ENCODE measurements around the gene CNNM2.

The CNNM2 gene

DNA sequence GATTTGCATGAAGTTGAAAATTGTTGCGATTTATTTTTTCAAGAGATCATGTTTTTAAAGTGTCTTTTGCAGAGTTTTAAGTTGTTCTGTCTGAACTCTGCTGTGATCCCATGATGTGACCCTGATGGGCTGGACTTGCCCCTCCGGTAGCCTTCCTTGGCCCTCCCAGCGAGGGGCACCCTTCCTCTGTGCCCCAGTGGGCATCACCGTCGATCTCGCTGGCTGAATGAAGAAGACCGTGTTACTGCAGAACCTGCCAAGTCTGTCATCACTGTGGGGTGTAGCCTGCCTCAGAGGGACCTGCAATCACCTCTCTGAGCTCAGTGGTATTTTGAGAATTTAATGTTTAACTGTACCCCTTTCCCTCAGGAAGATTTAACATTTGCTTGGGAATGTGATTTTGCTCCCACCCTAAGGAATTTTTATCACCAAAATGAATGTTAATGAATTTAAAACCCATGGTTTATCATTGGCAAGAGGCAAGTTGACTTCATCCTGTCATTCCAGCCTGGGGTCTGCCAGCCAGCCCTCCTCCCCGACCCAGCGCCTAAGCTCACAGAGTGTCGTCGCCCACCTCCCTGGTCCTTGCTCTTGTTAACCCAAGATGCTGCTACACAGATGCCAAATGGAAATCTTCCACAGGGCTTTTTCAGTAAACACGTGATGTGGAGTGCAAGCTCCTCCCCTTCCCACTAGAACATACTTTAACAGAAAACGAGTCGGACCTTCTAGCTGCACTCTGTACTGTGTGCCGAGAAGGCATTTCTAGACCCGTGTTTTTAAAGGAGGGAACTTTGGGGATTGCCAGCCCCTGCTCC is 159.6 kb downstream of the CNNM2 start:
- no peak for DNase-seq

DNA sequence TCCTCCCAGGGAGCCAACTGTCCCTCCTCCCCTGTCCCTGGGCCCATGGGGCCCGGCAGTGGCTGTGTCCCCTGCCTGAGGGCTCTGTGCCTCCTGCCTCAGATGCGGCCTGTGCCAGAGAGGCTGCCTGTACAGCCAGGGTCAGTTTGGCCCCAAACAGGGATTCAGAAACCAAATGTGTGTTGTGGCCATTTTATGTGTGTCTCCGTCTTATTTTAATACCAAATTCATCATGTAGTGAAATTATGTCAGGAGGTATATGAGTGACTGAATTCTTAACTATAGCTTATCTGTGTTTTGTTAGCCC is 160.2 kb downstream of the CNNM2 start:
- no peak for DNase-seq

DNA sequence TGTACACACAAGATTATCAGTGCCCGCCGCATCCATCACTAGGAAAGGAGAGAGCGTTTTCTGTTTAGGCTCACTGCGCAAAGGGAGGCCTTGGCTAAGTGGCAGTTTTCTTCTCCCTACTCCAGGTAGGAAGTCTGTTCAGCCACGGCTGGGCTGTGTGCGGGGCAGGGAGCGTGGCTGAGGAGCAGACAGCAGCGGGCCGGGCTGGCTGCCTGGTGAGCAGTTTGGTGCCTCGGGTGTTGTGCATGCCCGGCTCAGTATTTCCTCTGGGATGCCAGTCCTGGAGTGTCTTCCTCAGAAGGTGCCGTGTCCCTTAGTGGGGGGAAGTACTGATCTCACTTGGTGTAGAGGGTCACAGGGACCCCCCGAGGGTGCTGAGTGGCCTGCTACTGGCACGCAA is 160.6 kb downstream of the CNNM2 start:
- DNase-seq, result no peak

DNA sequence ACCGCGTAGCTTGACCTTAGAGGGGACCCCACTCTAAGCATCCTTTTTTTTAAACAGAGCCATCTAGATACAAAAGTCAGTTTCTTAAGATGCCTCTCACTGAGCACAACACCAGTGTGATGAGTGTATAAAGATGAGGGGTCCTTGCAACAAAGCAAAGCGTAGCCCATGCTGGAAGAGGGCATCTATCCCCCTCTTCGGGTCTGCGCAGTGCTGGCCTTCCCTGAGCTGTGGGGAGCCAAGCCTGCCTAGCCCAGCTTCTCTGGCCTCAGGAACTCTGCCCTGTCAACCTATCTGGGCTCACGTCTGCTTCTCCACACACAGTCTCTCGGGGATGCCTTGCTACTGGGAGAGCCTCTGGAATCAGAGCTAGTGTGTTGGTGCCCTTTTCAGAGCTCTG is 161.0 kb downstream of the CNNM2 start:
- no peak for DNase-seq

DNA sequence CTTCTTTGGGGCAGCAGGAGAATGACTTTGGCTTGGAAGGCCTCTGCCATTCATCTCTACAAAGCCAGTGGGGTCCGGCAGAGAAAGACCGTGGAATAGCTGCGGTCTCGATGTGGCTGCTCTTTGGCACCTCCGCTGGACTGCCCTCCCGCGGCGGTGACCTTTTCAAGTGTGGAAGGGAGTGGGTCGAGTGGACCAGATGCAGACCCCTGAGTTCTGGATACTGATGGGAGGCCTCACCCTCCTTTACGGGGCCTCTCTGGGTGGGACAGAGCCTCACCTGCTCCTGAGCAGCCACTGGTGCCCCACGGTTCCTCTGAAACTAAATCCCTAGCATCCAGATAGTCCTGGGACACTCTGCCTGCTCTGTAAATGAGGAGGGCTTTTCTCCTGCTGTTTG is 161.9 kb downstream of the CNNM2 start:
- DNase-seq, result no peak

DNA sequence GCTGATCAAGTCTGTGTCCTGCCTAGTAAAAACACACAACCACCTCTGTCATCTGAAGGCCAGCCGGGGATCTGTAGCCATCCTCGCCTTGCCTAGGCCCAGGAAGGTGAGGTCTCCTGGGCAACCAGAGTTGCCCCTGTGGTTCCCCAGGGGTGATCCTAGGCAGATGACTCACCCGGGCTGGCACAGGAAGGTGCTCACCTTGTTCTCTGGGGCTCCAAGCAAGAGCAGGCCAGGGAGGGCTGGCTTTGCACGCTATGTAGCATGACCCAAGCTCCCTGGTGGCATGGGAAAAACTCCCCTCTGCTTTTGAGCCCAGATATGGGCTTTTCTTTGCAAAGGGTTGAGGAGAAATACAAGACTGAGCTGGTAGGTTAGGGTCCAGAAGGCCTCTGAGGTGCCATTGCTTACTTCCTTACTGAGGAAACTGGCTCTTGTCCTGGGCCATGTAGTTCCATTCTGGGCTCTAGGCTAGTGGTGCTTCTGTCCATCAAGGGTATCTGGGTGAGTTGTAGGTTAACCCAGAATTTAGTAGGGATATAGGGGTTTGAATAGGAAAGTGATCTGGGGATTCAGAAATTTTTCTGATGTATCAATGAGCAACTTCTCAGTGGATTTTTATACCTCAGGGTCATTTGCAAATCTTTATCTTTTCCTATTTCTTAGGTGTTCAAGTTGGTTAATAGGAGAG is 162.9 kb downstream of the CNNM2 start:
- no peak for DNase-seq

DNA sequence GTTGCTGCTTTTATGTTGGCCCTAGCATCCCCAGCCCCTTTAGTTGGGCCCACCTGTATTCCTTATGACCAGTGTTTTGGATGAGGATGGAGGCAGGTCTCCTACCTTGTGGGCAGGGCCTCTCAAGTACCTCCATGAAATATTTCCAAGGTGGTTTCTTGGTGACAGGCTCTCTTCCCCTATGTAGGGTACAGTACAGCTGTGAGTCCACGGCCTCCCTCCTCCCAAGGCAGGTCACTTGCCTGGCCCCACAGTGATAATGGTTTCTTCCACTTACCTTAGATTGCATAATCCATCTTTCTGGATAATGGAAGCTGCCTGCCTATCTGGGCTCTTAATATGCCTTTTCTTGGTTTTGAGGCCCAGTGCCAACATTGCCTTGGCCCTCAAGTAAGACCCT is 164.6 kb downstream of the CNNM2 start:
- DNase-seq, result no peak

DNA sequence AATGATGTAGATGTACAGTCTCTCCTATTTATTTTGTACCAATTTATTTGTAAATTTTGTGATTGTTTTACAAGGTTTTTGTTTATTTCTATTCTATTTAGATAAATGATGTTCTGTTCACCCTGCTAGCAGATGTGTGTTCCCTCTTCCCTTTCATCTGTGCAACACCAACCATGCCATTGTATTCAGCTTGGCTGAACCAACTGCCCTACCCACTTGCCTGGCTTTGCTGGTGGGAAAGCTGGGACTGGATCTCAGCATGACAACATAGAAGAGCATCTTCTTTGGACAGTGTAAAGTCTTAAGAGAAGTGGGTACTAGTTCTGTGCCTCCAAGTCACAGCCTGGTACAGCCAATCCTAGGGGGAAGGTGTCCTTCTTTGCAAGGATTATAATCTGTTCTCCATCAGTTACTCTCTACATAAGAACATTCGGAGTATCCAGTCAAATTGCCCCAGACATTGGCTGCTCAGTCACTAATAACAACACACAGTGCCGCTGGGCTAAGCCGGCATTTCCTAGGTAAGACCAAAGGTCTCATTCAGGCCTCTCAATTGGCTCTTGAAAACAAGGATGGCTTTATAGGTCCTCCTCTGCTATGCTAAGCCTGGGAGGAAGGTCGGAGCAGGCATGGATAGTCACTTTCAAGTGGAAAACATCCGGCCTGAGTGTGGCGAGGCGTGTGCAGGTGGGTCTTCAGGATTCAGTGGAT is 165.3 kb downstream of the CNNM2 start:
- no peak for DNase-seq

DNA sequence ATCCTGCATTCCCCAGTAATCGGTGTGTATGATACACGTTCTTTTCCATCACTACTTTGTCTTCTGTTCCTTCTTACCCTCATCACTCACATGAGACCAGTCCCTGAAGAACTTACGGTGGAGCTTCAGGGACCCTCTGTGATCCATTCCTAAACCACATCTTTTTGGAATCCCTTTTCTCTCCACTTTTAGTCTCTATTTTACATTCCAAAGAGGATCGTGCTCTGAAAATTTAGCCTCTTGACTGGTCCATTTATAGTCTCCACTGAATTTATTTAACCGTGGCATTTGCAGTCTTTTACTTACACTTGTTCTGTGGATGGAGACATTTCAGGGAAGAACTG is 165.9 kb downstream of the CNNM2 start:
- no peak for DNase-seq

DNA sequence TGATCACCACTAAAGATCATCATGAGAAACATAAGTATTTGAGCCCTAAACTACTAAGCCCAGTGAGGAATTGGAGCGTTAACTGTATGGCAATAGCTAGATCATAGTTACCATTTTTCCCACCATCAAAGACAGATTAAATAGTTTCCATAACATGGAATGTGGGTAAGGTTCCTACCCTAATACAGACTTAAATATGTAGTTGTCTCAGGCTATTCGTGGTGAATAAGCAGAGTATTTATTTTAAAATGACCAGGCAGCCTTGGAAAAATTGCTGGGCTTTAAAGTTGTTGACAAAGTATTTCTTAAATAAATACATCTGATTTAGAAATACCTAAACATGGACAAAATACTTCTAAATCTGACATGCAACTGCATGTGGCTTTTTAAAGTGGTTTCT is 168.2 kb downstream of the CNNM2 start:
- DNase-seq, result no peak

DNA sequence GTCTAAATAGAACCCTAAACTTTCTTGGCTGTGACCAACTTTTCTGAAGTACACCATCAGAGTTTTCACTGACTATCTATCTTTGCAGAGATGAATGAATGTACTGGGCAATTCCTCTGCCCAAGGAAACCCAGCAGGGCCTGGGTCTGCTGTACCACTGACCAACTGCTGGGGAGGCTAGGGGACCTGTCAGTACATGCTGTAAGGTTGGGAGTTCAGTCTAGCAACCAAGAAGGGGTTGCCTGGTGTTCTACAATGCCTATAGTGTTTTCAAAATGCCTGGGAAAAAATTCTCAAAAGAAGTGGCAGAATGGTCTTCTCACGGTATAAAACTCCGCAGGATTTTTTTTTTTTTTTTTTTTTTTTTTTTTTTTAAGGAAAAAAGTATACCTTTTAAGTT is 168.7 kb downstream of the CNNM2 start:
- no peak for DNase-seq

DNA sequence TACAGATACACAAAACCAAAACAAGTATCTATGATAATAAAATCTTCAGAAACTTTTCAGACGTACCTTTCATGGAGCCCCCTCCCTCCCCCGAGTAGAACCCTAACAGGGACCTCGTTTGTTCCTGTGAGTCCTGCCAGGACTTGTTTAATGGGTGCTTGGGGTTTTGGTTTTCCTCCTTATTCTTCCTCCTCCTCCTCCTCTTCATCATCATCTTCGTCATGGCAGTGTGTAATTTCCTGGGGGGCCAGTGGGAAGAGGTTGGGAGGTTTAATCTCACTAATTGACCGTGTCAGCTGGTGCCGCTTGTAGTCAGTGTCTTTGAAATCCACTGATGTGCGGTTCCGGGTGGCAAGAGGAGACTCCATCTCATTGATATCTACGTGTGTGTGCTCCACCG is 171.4 kb downstream of the CNNM2 start:
- DNase-seq, result no peak

DNA sequence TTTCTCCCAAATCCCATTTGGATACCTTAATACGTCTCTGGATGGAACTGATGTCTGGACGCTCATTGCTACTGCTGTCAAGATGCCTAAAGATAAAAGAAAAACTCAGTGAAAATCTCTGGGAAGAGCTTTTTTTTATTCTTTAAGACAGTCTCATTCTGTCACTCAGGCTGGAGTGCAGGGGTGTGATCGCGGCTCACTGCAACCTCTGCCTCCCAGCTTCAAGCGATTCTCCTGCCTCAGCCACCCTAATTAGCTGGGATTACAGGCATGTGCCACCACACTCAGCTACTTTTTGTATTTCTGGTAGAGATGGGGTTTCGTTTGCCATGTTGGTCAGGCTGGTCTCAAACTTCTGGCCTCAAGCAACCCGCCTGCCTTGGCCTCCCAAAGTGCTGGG is 172.8 kb downstream of the CNNM2 start:
- DNase-seq, result no peak

DNA sequence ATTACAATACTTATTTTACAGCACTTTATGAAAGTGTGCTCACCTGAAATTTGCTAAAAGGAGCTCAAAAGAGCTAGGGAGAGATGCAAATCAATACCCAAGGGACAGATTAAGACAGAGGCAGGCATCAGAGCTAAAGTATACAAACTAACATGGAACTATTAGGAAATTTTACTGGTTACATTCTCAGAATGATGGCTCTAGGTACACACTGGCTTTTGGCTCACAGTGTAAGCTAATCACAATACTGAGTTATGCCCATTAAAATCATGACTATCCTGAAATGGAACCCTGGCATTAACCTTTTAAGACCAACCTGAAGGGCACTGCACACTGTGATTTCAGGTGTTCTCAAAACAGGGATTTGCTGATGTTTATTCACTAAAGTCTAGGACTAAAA is 176.9 kb downstream of the CNNM2 start:
- no peak for DNase-seq

DNA sequence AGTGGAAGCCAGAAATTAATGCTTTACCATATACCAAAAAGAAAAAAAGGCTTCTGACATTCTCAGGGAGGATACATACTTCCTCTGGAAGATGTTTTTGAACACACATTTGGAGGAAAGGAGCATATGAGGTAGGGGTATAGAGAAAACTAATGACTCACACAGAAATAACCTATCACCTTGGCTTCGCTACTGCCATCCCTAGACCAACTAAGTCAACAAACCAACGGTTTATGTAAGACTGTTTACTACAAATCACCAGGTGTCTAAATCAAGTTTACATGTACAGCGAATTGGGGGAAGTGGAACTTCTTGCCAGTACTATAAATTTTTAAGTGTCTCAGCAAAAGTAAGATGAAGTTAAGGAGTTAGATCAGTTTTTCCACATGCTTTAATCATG is 178.0 kb downstream of the CNNM2 start:
- no peak for DNase-seq

DNA sequence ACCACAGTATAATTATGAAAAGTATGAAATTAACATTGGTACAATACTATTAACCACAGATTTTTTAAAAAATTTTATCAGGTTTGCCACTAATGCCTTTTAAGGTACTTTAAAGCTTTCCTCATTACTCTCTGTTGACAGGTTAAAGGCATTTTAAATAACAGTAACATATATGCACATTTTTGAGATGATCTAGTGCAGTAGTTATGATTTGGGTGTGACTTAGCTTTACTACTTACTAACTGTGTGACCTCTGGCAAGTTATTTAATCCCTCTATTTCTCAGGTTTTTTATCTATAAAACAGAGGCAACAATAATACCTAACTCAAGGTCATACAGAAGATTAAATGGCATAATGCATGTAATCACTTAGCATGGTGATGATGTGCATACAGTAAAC is 180.1 kb downstream of the CNNM2 start:
- no peak for DNase-seq

DNA sequence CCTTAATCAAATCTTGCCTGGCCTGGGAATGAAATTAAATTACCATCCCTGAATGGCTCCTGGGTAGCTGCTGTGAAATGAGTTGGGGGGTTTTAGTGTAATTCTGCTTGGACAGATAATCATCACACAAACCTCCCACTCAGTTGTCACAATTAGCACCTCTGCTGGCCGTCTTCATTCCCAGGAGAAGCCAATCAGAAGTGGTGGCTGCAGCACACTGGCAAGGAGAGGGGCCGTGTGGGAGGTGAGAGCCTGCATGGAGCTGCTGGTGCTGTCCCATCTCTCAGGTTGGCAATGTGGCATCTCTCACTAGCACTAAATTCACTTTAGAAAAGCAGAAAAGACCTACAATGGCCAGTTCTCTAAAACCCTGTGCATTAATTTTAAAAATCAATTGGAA is 182.5 kb downstream of the CNNM2 start:
- DNase-seq, result no peak

DNA sequence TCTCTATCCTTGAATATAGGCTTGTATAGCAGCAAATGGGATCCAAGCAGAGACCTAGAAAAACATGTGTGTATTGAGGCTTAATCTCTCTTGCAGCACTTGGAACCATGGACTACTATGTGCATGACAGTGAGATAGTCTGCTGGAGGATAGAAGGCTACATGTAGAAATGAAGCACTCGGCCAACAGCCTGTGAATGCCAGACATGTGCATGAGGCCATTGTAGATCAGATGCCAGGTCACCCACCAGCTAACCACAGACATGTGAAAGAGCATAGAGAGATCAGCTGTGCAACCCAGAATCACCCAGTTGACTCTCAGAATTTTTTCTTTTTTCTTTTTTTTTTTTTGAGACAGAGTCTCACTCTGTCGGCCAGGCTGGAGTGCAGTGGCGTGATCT is 184.1 kb downstream of the CNNM2 start:
- no peak for DNase-seq

DNA sequence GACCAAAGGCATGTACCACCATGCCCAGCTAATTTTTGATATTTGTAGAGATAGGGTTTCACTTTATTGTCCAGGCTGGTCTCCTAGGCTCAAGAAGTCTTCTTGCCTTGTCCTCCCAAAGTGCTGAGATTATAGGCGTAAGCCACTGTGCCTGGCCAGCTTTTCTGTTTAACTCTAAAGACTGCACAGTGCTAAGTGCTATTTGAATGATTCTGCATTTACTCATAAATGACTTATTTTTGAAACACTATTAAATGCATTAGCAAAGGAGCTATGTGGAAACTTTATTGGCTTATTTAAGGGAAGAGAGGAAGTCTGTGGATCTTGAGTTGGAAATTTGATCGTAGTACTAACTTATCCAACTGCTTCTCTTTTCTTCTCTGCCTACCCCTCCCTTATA is 185.9 kb downstream of the CNNM2 start:
- DNase-seq, result no peak

DNA sequence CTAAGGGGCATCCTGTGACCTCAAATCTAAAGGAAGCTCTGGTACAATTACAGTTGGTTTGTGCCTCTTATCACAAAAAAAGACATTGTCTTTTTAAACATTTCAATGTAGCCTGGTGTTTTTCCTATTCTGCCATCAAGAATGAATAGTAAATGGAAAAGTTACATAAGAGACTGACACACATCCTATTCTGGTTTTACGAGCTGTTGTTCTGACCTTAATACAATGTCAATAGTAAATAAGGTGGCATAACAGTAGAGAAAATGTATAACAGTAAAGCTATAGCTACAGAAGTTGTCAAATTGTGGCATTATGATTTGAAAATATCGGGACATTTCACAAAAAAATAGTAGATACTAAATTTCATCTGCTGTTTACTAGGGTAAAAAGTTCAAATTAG is 186.6 kb downstream of the CNNM2 start:
- no peak for DNase-seq

DNA sequence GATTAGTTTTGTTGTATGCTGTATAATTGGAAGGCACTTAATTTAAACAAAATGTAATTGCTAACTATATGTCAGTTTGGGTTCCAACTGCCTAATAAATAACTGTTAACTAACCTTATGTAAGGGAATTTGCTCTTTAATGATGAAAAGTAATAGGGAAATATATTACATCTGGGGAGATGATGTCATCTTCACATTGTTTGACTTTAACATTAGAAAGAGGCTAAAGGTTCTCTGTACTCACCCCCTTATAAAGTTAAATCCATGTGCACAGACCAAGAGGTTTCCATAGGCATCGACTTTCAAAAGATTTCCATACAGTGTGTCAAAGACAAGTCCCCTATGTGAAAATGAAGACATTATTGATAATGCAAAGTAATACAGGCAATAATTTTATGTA is 187.4 kb downstream of the CNNM2 start:
- no peak for DNase-seq

DNA sequence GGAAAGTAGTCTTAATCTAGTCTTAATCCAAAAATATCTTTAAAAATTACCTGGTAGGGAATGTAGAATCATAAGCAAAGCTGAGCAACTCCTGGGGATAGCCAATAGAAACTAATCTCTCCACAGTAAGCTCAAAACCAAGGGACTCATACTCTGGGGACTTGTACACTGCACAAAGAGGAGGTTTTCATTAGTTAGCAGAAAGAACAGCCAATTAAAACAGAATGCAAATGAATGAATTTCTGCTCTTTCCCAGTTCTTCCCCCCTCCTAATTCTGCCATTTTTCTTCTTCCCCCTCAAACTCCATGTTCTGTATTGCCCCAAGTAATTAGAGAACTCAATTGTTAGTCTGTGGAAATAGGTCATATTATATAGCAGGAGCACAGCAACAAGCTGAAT is 188.4 kb downstream of the CNNM2 start:
- DNase-seq, result no peak

DNA sequence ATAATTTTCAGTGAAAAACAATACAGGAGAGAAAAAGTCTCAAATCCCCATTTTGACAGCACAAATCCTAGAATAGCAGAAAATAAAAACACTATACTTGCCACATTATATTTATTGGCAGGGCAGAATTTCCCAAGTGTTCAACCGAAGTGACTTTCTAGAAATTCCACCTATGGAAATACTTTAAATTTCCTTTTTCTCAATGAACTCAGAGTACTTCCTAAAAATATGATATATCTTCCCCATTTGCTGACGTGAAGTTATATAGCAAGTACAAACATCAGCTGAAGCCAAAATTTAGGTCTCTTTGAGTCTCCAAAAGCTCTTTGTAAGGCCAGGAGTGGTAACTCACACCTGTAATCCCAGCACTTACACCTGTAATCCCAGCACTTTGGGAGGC is 191.7 kb downstream of the CNNM2 start:
- DNase-seq, result no peak

DNA sequence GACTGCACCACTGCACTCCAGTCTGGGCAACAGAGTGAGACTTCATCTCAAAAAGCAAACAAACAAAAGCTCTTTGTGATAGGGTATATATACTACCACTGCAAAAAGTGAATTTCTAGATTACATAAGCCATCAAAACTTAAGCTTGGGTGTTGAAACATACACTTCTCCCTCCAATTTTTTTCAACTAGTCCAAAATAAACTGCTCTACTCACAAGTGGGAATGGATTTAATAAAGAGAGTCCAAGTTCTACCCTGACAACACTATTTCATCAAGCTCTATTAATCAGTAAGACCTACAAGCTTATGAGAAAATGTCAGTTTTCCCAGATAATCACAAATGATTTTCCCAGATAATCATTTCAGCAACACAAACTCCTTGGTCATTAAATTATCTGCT is 192.3 kb downstream of the CNNM2 start:
- DNase-seq, result no peak
